Thoracic aorta endothelial cell (primary cell): ENCODE measurements around the gene ACOT4. TPM values are rescaled to one million over a fixed set of nuclear protein-coding genes. Genes with fewer than 3 reads are reported as not detected.

ENCODE experiments used
- total RNA-seq: library from RNA; depleted of rRNA; stranded (reverse); fragments of >200 nt; gene quantifications from 2 replicates; pipeline ENCODE4 v1.2.3, GENCODE V29; 2012

ACOT4 gene, protein sequence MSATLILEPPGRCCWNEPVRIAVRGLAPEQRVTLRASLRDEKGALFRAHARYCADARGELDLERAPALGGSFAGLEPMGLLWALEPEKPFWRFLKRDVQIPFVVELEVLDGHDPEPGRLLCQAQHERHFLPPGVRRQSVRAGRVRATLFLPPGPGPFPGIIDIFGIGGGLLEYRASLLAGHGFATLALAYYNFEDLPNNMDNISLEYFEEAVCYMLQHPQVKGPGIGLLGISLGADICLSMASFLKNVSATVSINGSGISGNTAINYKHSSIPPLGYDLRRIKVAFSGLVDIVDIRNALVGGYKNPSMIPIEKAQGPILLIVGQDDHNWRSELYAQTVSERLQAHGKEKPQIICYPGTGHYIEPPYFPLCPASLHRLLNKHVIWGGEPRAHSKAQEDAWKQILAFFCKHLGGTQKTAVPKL
- 0.57 and 0.66 TPM in 2 replicates for total RNA-seq

DNA sequence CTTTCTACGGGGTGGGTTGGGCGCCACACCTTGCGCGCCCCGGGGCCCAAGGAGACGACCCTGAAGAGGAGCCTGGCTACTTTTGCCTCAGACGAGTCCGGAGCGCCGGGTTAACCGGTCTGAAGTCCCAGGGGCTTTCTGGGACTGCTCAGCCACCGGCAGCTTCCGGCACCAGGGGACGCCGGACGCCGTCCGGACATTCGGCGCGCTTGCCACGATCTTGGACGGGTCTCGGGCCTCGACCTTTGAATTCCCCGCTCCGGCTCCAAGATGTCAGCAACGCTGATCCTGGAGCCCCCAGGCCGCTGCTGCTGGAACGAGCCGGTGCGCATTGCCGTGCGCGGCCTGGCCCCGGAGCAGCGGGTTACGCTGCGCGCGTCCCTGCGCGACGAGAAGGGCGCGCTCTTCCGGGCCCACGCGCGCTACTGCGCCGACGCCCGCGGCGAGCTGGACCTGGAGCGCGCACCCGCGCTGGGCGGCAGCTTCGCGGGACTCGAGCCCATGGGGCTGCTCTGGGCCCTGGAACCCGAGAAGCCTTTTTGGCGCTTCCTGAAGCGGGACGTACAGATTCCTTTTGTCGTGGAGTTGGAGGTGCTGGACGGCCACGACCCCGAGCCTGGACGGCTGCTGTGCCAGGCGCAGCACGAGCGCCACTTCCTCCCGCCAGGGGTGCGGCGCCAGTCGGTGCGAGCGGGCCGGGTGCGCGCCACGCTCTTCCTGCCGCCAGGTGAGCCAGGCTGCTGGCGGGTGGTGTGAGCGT is at the start of gene ACOT4:
Gene ACOT4 (plus strand): TSS at position 184 of the 760 bp plus-strand sequence. CDS start 87 bp downstream, at position 271.

GRCh38 chr14:73569185-73569958 is 22.3 kb upstream of the ACOT4 start, which contains the start of gene ACOT2:
TSS of gene ACOT2 (plus strand) at chr14:73569213. CDS start at chr14:73569241, 28 bp downstream.

GRCh38 chr14:73612339-73613045 is 20.8 kb downstream of the ACOT4 start, which contains the start of gene ACOT6:
TSS of gene ACOT6 (plus strand) at chr14:73612517. CDS start at chr14:73612572, 55 bp downstream.

GRCh38 chr14:73644531-73645247 is 53.0 kb downstream of the ACOT4 start, which contains the start of gene DNAL1:
TSS of gene DNAL1 (plus strand) at chr14:73644986. CDS start at chr14:73645040, 54 bp downstream.

Other genes starting within 250 kb of the ACOT4 start
- gene NUMB, start 133.3 kb upstream of the ACOT4 start, total RNA-seq, result 105 and 111 TPM in 2 replicates
- 19.5 and 27.4 TPM in 2 replicates for gene RIOX1, start 100.9 kb upstream of the ACOT4 start, total RNA-seq
- 1.9 and 2.7 TPM in 2 replicates for gene ACOT1, start 54.7 kb upstream of the ACOT4 start, total RNA-seq
- gene HEATR4, start 32.9 kb upstream of the ACOT4 start, total RNA-seq, result not detected in 2 replicates
- 11.1 and 14.8 TPM in 2 replicates for gene ACOT2, start 22.7 kb upstream of the ACOT4 start, total RNA-seq
- gene ACOT6, start 20.6 kb downstream of the ACOT4 start, total RNA-seq, result not detected in 2 replicates
- 10.0 and 15.4 TPM in 2 replicates for gene DNAL1, start 53.1 kb downstream of the ACOT4 start, total RNA-seq
- 47.0 and 51.9 TPM in 2 replicates for gene PNMA1, start 122.5 kb downstream of the ACOT4 start, total RNA-seq